Colonic mucosa (tissue), 4 donors: ENCODE measurements around the gene DBH. TPM values are rescaled to one million over a fixed set of nuclear protein-coding genes. Genes with fewer than 3 reads are reported as not detected.

Experiments
- DNase-seq: peaks from one replicate; pipeline ENCODE4 v3.0.0-alpha.2; 2020
- H3K27ac ChIP-seq: fragments of 200-600 bp; one replicate; pipeline ENCODE4 v1.8.0; 2021
- H3K27me3 ChIP-seq: fragments of 200-600 bp; one replicate; pipeline ENCODE4 v1.8.0; 2021
- H3K36me3 ChIP-seq: fragments of 200-600 bp; one replicate; pipeline ENCODE4 v1.8.0; 2021
- H3K4me1 ChIP-seq: fragments of 200-600 bp; one replicate; pipeline ENCODE4 v1.8.0; 2021; ENCODE audit warnings: mild to moderate bottlenecking
- H3K4me3 ChIP-seq: fragments of 200-600 bp; one replicate; pipeline ENCODE4 v1.8.0; 2021
- H3K9ac ChIP-seq, 2 donors: one replicate each; pipeline ENCODE4 v1.7.0; 2013; ENCODE audit warnings: control low read depth in 2 of 2, low read depth in 2 of 2, low read length in 2 of 2
- H3K9me3 ChIP-seq: fragments of 200-600 bp; one replicate; pipeline ENCODE4 v1.8.0; 2021
- intact Hi-C: fragments of 100-400 bp; cut with DNase I; formaldehyde crosslinking; loops from one replicate; pipeline ENCODE4 v1.14.1; 2022
- total RNA-seq, 2 donors: library from RNA; stranded (reverse); fragmentation: NEBNext Ultra II Directional in 1 of 2; extraction: Animal tissue kit (Norgen Biotek cat#: 25700) in 1 of 2; gene quantifications; one replicate each; pipeline ENCODE4 v1.2.1, GENCODE V29; 2021
- TF ChIP-seq, protein P1 (sequence below): fragments of 200-600 bp; IDR thresholded peaks from one replicate; pipeline ENCODE4 v1.8.0; 2022; ENCODE audit warnings: antibody characterized with exemption, mild to moderate bottlenecking
- donor health status: healthy.
- donor health status: DM: no; HTN: no; CAD: no.
- donor health status: DM: no; HTN: no; CAD: no.

Gene DBH
- total RNA-seq, 2 donors from 2014 or later = not detected

DNA sequence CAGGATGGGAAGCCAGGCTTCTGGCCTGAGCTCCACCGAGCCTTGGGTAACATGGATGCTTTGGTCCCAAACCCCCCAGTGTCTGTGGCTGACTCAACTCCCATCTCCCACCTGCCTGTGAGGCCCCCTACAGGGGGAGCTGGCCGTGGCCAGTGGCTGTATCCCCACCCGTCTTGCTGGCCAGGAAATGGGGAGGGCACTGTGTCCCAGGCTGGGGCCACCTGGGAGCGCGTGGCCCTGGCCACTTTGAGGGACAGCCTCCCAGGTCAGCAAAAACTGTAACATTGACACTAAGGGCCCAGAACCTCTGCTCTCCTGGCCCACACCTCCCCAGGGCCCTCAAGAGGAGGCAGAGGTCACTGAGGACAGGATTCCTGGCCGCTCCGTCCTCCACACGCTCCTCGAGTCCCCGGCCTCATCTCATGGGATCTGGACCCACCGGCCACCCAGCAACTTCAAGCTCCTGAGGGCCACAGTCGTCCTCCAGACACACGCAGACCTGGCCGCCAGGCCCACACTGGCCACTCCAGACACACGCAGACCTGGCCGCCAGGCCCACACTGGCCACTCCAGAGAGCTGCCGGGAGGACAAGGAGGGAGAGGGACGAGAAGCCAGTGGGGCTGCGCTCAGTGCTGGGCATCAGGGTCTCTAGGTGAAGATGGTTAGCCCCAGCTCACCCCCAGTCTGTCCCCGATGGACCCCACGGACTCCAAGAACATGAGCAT, 44.2 kb downstream of the DBH start:
- TF ChIP-seq, protein P1, sequence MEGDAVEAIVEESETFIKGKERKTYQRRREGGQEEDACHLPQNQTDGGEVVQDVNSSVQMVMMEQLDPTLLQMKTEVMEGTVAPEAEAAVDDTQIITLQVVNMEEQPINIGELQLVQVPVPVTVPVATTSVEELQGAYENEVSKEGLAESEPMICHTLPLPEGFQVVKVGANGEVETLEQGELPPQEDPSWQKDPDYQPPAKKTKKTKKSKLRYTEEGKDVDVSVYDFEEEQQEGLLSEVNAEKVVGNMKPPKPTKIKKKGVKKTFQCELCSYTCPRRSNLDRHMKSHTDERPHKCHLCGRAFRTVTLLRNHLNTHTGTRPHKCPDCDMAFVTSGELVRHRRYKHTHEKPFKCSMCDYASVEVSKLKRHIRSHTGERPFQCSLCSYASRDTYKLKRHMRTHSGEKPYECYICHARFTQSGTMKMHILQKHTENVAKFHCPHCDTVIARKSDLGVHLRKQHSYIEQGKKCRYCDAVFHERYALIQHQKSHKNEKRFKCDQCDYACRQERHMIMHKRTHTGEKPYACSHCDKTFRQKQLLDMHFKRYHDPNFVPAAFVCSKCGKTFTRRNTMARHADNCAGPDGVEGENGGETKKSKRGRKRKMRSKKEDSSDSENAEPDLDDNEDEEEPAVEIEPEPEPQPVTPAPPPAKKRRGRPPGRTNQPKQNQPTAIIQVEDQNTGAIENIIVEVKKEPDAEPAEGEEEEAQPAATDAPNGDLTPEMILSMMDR = no peak
- Histone ChIP-seq H3K27ac (no peak overlapping the region), H3K9ac (no peak overlapping the region), H3K27me3 (no peaks in the 10 kb centered on the region), H3K36me3 (no peaks in the 10 kb centered on the region), H3K4me1 (no peaks in the 10 kb centered on the region), H3K9me3 (no peaks in the 10 kb centered on the region), H3K4me3 (no peak overlapping the region)
- no peak for DNase-seq
- intact Hi-C loops = no loop called here

DNA sequence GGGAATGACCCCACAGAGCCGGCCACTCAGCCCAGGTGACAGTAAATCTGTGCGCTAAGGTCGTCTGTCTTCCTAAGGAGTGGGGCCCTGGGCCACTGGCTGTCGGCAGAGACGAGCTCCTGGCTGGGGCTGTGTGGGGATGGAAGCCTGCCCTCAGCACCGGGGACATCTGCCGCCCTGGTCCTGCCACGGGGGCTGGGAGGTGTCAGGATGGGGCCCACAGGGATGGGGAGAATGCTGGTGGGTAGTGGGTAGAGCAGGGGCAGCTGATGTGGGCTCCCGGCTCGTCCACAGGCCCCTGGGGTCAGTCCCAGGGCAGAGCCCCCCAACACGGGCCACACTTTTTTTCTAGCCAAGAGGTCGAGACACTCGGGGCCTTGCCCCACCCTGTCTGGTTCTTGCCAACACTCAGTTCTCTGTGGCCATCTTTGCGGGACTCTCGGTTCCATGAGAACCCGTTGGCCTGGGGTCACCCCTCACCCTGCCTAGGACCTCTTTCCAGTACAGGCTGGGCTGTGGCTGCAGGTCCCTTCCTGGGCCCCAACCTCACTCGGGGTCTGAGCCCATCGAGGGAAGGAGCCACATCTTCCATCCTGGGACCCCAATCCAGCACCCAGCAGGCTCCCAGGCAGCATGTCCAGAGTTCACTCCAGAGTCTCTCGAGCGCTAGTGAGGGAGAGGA, 45.0 kb downstream of the DBH start:
- TF ChIP-seq, protein P1 = no peak
- Histone ChIP-seq H3K36me3 (no peaks in the 10 kb centered on the region), H3K4me1 (no peaks in the 10 kb centered on the region), H3K4me3 (no peak overlapping the region), H3K27me3 (no peaks in the 10 kb centered on the region), H3K27ac (no peak overlapping the region), H3K9me3 (no peaks in the 10 kb centered on the region), H3K9ac (no peak overlapping the region)
- no peak for DNase-seq
- intact Hi-C loops = no loop called here

DNA sequence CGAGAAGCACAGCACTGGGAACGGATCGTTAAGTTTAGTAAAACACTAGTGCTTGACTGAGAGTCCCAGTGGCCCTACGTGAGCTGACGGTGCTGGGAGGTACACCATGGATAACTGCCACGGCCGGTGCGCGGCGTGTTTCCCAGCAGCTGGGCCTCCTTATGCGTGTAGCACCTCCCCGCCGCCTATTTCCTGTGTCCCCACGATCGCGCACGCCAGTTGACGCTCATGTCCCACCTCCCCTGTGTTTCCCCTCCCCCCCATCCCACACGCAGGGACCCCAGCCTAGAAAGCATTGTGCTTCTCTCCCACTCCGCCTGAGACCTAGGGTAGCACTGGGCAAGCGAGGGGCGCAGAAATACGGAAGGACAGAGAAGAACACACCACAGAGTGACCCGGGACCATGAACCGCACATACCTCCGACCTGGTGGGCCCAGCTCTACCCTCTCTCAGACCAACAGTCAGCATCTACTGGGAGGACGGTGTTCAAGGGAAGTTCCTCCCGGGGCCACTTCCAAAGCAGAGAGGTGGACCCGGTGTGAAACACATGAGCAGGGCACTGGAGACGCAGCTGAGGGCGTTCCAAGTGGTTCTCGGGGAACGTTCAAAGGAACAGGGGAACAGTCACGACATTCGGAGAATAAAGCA, 45.6 kb downstream of the DBH start:
- no peaks in the 10 kb centered on the region for H3K27me3 ChIP-seq
- no peak for DNase-seq
- no peak overlapping the region for H3K9ac ChIP-seq
- no peaks in the 10 kb centered on the region for H3K4me1 ChIP-seq
- no peaks in the 10 kb centered on the region for H3K9me3 ChIP-seq
- no peaks in the 10 kb centered on the region for H3K36me3 ChIP-seq
- TF ChIP-seq, protein P1 = no peak
- H3K4me3 ChIP-seq = no peak overlapping the region
- intact Hi-C loops = no loop called here
- no peak overlapping the region for H3K27ac ChIP-seq

DNA sequence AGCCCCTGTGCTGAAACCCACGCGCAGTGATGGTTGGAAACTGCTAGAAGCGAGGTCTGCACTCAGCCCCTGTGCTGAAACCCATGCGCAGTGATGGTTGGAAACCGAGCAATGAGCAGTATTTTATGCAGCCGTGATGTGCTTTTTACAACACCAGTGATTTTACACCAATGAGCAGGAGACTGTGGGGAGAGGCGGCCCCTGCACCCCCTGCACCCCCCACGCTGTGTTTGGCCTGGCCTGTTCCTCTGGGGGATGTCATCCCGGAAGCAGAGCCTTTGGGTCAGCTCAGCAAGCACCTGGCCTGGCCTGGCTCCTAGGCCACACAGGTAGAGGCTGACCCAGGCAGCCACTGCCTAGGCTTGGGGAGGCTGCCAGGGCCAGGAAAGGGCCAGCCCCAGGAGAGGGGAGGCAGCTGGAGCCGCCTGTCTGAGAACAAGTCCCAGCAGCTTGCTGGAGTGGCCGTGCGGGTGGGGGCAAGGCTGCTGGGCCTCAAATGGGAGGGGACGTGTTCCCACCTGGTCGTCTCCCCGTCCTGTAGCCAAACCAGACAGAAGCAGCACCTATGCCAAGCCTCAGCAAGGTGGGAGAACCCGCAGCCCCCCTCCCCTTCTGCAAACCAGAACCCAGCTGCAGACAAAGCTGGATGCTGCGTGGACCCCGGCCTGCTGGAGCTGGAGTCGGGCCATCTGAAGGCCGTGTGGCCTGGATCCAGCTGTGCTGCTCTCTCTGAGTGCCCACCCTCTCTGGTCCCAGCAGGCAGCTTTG, 46.8 kb downstream of the DBH start:
- intact Hi-C loops = no loop called here
- H3K9ac ChIP-seq = peak overlapping the region in 1 of 2 donors; percentile 24
- DNase-seq = no peak
- no peak overlapping the region for H3K4me3 ChIP-seq
- no peaks in the 10 kb centered on the region for H3K36me3 ChIP-seq
- H3K27ac ChIP-seq = peak overlapping the region; percentile 42
- H3K27me3 ChIP-seq = no peaks in the 10 kb centered on the region
- no peaks in the 10 kb centered on the region for H3K4me1 ChIP-seq
- no peaks in the 10 kb centered on the region for H3K9me3 ChIP-seq
- TF ChIP-seq, protein P1 = no peak

DNA sequence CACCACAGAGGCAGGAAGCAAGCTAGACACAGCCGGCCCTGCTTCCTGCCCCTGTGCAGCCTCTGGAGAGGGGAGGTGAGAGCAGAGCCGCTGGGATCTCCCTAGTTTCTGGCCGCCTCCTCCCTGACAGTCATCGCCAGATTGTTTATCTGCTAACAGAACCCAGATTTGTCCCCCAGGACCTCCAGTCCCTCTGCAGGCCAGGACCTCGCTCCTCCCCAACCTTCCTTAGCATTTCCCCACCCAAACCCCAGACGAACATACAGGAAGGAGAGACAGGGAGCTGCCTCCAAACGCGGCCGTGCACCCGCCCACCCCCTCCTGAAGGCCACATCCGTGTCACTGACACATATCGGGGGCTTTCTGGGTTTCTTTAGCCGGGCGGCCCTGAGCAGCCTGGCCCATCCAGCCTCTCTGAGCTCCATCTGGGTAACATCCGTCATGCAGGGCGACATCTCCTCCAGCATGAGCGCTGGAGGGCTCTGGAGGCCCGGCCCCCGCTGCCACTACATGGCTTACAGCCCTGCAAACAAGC, 47.5 kb downstream of the DBH start:
- no peak overlapping the region for H3K9ac ChIP-seq
- intact Hi-C loops = no loop called here

More for the DNA sequence above, 47.5 kb downstream of the DBH start:
- Histone ChIP-seq H3K27me3 (no peaks in the 10 kb centered on the region), H3K4me3 (no peak overlapping the region), H3K27ac (peak overlapping the region; percentile 42), H3K36me3 (no peaks in the 10 kb centered on the region), H3K4me1 (no peaks in the 10 kb centered on the region), H3K9me3 (no peaks in the 10 kb centered on the region)
- DNase-seq = no peak
- TF ChIP-seq, protein P1 = no peak
